CD4-positive, alpha-beta T cell treated with Interleukin-1 beta for 1 hour (primary cell): ENCODE data around the gene WDR73.

ENCODE experiments used
- DNase-seq, 2 donors: peaks; one replicate each; pipeline ENCODE4 v3.0.0-alpha.2; 2020 to 2022

The WDR73 gene

DNA sequence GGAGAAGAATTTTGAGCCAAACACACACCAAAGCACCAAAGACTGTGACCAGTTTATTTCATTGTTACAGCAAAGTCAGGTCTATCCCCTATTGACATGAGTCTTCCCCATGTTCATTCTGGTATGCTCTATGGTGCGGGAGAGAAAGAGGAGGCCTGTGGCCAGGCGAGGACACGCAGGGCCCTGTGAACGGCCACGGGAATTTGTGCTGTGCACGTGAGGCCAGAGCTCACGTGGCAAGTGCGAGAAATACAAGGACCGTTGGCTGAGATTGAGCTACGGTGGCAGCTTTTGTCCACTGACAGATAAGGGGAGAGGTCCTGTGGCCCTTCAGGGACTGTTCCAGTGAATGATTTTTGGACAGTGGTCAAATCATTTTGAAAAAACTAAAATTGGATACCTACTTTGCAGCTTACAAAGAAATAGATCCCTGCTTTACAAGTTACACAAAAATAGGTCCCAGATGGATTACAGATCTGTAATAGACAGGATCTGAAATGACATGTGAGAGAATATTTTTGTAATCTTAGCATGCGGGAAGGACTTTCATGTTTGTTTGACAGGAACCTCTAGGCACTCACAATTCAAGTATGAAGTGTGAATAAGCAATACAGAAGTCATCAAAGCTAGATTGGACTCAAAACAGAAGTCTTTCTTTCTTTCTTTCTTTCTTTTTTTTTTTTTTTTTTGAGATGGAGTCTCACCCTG lies 44.1 kb downstream of the WDR73 start:
- no peak for DNase-seq

DNA sequence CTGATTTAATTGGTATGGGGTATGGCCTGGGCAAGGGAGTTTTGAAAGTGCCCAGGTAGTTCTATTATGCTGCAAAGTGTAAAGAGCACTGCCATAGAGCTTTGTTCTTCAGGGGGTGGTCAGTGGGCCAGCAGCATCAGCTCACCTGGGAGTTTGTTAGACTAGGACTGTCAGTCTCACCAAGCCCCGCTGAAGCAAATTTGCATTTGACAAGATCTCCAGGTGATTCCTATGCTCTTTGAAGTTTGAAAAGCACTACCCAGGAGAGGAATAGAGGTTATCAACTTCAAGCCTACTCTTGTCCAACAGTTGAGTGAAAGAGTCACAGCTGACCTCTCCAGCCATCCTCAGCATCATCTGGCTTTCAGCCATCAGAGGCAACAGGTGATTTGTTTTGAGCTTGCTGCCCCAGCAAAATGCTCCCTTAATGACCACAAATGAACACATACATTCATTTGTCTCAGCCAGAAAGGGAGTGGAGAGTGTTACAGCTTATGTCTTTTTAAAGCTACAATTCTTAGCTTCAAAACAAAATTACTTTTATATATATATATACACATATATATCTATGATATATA lies 45.3 kb downstream of the WDR73 start:
- DNase-seq = no peak

DNA sequence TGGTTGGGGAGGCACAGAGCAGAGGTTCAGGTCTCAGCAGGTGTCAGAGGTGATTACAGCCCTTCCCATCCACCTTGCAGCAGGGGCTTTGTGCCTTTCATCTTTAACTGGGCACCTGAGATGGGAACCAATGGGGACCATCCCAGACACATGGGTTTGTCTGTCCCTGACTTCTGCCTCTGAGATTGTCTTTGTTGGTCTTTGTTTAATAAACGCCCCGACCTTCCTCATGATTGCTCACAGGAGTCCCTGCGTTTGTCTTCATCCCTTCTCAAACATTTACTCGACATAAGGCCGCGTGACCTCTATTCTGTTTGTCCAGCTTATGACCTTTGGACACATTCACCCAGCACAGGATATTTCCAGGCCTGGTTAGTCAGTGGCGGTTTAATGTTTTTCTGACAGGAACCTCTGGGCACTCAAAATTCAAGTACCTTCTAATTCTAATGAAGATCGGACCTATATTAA lies 47.4 kb downstream of the WDR73 start:
- DNase-seq = no peak

DNA sequence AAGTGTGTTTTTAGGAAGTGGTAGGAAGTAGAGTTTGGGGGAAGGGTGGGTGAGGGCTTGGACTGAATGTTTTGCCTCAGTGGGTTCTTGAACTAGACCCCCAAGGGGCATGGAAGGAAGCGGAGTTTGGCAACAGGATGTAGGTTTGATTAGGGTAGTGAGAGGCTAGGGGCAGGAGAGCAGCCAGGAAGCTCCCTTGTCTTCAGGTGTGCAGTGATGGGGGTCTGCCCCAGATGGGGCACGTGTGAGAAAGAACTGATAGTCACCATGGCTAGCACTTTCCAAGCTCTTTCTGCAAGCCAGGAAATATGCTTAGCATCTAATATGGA lies 48.6 kb downstream of the WDR73 start:
- DNase-seq = no peak

DNA sequence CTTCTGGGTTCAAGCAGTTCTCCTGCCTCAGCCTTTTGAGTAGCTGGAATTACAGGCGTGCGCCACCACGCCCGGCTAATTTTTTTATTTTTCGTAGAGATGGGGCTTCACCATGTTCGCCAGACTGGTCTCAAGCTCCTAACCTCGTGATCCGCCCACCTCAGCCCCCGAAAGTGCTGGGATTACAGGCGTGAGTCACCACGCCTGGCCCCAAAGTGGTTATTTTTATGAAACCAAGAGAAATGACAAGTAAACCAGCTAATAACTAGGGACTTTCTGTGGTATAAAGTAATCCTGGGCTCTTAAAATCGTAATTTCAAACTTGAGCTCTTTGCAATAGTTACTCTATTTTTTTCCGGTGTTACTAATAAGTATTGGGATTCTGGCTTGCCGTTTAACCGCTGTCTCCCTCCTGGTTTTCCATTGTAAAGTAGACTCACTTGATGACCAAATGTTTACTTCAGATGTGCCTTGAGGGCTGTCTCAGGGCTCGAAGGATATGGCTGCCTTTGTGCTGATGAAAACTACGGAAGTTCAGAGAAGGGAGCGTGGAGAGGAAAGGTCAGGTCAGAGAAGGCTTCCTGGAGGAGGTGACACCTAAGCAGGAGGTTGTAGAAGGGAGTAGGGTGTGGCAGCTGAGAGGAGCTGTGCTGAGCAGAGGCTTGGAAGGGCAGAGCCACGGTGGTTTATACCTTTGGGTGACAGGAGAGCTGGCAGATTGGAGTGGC lies 49.1 kb downstream of the WDR73 start:
- no peak for DNase-seq

DNA sequence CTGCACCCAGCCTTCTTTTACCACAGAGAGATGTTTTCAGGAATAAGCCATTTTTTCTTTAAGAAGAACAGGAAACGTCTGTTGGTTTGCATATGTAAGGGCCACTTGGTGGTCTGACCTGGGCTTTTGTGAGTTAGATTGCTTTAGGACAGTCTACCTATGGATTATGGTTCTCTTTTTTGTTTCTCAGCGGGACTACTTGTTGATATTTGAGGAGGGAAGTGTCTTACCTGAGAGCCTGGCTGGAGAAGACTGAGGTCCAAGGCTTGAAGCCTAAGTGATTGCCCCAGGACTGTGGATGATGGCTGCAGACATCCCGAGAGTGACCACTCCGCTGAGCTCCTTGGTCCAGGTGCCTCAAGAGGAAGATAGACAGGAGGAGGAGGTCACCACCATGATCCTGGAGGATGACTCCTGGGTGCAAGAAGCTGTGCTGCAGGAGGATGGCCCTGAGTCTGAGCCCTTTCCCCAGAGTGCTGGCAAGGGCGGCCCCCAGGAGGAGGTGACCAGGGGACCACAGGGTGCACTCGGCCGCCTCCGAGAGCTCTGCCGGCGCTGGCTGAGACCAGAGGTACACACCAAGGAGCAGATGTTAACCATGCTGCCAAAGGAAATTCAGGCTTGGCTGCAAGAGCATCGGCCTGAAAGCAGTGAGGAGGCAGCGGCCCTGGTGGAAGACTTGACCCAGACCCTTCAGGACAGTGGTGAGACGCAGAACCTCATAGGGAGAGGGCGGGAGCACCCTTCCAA lies 50.3 kb downstream of the WDR73 start:
- DNase-seq = no peak

DNA sequence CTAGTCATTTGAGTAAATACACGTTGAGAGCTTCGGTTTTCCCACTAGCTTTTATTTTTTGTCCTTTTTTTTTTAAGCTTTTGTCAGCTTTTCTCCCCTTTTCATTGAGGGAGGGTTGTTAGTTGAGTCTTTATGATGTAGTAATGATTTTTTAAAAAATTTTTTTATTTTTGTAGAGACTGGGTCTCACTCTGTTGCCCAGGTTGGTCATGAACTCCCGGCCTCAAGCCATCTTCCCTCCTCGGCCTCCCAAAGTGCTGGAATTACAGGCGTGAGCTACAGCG lies 52.6 kb downstream of the WDR73 start:
- no peak for DNase-seq

DNA sequence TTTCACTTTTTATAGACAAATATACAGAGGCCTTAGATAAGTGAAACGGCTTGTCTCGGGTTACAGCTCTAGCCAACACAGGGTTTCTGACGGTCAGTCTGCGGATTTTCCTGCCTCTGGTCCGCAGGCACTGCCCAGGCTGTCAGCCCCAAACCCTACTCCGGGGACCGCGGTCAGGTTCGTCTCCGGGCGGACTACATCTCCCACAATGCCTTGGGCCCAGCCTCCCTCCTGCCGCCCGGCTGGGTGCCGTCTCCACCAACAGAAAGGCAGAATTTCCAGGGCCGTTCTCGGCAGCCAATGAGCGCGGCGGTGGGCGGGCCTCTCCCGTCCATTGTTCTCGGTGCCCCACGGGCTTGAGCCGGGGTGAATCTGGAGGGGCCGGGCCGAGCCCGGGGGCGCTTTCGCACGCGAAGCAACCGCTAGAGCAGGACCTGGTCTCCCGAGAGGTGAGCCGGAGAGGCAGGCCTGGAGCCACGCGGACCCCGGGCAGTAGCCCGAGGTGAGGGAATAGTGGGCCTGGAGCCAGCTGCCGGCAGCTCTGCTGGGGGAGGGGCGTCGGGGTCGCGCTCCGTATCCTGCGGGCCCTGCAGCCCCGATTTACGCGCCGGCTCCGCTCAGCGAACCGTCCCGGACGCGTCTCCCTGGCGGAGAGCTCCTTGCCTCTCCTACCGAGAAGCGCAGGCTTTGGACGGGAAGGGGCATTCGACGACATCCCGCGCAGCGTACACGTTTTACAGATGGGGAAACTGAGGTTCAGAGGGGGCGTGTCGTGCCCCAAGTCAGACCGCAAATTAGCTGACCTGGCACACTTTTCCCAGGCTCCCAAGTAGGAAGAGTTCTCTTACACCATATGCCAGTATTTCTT lies 53.2 kb downstream of the WDR73 start, which contains the start of gene ZSCAN2:
TSS of gene ZSCAN2 (plus strand) at position 323 of the 868 bp plus-strand sequence. CDS start 2,919 bp downstream, outside the sequence.
- DNase-seq = peak; percentile 90 to 92

DNA sequence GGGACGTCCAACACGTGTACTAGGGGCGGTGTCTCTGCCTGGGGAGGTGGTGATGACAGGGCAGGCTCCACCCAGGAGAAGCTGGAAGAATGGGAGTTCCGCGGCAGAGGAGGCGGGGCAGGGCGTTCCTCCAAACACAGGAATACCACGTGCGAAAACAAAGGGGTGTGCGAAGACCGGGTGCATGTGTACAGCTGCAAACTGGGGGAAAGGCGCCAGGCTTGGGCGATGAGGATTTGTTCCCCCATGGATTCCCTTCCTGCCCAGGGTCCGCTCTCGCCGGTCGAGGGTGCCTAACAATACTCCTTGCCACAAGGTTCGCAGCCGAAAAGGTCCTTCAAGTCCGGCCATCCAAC lies 53.8 kb downstream of the WDR73 start:
- peak; percentile 68 to 69 for DNase-seq

DNA sequence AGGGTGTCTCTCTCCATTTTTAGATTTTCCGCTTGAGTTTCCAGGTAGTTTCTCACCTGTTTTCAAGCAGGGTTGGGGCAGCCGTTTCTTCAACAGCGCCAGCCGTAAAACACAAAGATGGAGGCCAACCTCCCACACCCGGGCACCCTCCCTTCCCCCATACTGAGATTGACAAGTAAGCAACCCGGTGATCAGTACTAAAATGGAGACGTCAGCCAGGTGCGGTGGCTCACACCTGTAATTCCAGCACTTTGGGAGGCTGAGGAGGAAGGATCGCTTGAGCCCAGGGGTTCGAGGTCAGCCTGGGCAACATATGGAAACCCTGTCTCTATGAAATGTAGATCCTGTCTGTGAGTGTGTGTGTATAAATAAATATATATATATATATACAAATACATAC lies 54.2 kb downstream of the WDR73 start:
- no peak for DNase-seq

DNA sequence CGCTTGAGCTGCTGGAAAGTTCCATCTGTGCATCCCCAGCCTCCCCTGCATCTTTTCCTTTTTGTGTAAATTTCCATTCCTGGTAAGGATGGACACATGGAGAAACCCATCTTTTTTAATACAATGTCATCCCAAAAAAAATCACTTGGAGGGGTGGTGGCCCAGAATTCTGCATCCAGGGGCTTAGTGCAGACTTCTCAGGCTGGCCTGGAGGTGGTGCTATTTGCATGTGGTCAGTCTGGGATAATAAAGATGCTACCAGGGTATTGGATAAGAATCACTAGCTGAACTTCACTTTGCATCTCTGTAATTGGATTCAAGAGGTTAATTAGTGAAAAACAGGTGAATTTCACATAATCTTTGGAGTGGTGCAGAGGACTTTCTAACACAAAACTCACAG lies 55.1 kb downstream of the WDR73 start:
- DNase-seq = peak in 1 of 2 donors; percentile 25

DNA sequence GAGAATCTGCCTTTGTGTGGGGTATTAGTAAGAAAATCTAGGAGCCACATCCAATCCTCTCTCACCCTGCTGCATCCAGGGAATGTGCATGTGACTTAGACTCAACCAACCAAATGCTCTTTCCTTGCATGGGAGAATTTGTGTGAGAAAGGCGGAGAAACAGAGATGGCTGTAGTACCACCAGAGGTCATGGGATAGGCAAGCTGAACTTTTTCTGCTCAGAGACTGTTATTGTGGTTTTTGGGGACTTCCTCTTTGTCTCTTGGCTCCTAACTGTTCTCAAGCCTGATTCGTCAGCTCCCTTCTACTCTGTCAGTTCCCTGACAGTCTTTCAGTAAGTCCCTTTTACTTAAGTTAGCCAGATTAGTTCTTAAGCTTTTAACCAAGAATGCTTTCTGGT lies 55.8 kb downstream of the WDR73 start:
- DNase-seq = peak; percentile 48 to 65

DNA sequence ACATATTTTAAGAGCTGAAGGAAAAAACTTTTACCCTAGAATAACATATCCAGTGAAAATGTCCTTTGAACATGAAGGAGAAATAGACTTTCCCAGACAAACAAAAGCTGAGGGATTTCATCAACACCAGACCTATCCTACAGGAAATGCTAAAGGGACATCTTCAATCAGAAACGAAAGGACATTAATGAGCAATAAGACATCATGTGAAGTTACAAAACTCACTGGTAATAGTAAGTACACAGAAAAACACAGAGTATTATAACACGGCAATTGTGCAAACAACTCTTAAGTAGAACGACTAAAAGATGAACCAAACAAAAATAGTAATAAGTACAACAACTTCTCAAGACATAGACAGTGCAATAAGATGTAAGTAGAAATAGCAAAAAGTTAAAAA lies 56.8 kb downstream of the WDR73 start:
- no peak for DNase-seq

DNA sequence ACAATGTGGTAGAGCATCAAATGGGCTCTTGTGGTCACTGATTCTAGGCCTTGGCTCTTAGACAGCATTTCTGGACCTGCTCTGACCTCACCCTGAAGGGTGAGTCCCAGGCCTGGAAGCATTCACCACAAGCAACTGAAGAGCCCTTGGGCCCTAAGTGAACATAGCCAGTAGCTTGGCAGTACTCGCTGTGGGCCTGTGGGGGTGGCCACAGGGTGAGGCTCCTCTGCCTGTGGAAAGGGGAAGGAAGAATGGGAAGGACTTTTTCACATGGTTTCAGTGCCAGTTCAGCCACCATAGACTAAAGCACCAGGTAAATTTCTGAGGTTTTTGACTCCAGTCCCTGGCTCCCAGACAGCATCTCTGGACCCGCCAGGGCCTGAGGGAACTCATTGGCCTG lies 58.4 kb downstream of the WDR73 start:
- peak in 1 of 2 donors; percentile 11 for DNase-seq

DNA sequence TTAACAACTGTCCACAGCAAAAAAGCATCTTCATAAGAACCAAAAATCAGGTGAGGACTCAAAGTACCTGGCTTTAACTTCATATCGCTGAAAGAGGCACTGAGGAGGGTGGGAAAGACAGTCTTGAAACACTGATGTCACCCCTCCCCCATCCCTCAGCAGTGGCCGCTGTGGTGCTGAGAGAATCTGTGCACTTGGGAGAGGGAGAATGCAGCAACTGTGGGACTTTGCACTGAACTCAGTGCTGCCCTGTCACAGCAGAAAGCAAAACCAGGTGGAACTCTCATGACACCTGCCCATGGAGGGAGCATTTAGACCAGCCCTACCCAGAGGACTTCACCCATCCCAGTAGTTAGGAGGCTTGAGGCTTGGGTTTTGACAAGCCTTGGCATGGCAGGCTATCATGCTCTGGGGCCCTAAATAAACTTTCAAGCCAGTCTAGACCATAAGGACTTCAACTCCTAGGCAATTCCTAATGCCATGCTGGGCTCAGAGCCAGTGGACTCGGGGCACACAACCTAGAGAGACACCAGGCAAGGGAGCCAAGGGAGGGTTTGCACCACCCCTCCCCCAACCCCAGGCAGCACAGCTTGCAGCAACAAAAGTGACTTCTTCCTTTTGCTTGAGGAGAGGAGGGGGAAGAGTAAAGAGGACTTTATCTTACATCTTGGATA lies 59.3 kb downstream of the WDR73 start:
- no peak for DNase-seq

DNA sequence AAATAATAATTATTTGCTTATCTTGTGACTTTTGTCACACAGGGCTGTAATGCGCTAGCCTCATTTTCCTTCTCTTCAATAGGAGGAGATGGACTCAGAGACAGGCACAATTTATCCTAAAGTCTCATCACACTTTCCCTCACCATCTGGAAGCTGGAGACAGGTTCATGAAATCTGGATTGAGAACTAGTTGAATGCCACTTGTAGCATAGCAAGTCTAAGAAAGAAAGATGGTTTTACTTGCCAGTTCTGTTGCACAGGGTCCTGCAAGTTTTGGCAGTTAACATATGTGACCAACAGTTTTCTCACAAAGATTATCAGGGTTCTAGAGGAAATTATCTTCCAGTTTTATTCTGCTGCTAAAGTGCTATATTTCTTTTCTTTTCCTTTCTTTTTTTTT lies 62.3 kb downstream of the WDR73 start:
- DNase-seq = no peak

DNA sequence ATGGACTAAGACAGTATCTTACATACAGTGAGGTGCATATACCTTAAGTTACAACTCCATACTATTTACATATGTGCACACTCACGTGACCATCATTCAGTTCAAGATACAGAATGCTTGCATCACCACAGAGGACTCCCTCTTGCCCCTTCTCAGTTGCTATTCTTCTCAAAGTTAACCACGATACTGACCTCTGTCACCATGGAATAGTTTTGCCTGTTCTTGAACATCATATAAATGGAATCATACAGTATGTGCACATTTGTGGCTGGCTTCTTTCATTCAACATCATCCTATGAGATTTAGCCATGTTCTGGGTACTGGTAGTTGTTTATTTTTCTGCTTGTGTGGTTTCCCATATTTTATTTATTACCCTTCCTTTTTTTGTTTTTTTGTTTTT lies 63.7 kb downstream of the WDR73 start:
- DNase-seq = no peak
